HL-60 (cell line): ENCODE results near the gene ALKBH5.

Experiments used
- GABPA ChIP-seq: IDR thresholded peaks from 2 replicates; pipeline ENCODE4 v1.6.1; 2012; ENCODE audit warnings: low read depth
- POLR2AphosphoS5 ChIP-seq: IDR thresholded peaks from 2 replicates; pipeline ENCODE4 v1.6.1; 2012; ENCODE audit warnings: low read depth
- SPI1 ChIP-seq: IDR thresholded peaks from 2 replicates; pipeline ENCODE4 v1.6.1; 2012; ENCODE audit warnings: low read depth, mild to moderate bottlenecking, borderline replicate concordance
- TF ChIP-seq, protein P1 (sequence below): IDR thresholded peaks from one replicate; pipeline ENCODE4 v1.5.1; 2011; ENCODE audit warnings: low read length, control low read depth, inconsistent platforms; ENCODE audit not compliant: insufficient read depth
- TF ChIP-seq, protein P2 (sequence below): IDR thresholded peaks from 2 replicates; pipeline ENCODE4 v1.6.1; 2012; ENCODE audit warnings: low read depth; ENCODE audit not compliant: insufficient replicate concordance

DNA sequence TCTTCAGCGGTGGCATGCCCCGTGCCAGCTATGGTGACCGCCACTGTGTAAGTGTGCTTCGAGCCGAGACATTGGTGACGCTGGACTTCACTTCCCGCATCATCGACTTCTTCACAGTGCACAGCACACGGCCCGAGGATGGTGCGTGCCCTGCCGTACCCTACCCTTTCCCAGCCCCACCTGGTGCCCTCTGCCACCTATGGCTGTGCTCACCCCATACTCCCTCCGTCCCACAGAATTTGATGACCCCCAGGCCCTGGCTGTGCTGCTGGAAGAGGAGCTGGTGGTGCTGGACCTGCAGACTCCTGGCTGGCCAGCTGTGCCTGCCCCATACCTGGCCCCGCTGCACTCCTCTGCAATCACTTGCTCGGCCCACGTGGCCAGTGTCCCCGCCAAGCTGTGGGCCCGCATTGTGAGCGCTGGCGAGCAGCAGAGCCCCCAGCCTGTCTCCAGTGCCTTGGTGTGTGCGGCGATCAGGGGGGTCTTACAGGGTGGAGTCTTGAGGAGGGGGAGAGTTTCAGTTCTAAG lies 51.3 kb downstream of the ALKBH5 start:
- TF ChIP-seq, protein P1, sequence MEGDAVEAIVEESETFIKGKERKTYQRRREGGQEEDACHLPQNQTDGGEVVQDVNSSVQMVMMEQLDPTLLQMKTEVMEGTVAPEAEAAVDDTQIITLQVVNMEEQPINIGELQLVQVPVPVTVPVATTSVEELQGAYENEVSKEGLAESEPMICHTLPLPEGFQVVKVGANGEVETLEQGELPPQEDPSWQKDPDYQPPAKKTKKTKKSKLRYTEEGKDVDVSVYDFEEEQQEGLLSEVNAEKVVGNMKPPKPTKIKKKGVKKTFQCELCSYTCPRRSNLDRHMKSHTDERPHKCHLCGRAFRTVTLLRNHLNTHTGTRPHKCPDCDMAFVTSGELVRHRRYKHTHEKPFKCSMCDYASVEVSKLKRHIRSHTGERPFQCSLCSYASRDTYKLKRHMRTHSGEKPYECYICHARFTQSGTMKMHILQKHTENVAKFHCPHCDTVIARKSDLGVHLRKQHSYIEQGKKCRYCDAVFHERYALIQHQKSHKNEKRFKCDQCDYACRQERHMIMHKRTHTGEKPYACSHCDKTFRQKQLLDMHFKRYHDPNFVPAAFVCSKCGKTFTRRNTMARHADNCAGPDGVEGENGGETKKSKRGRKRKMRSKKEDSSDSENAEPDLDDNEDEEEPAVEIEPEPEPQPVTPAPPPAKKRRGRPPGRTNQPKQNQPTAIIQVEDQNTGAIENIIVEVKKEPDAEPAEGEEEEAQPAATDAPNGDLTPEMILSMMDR, result no peak
- TF ChIP-seq POLR2AphosphoS5 (no peak), SPI1 (no peak), GABPA (no peak)
- TF ChIP-seq, protein P2, sequence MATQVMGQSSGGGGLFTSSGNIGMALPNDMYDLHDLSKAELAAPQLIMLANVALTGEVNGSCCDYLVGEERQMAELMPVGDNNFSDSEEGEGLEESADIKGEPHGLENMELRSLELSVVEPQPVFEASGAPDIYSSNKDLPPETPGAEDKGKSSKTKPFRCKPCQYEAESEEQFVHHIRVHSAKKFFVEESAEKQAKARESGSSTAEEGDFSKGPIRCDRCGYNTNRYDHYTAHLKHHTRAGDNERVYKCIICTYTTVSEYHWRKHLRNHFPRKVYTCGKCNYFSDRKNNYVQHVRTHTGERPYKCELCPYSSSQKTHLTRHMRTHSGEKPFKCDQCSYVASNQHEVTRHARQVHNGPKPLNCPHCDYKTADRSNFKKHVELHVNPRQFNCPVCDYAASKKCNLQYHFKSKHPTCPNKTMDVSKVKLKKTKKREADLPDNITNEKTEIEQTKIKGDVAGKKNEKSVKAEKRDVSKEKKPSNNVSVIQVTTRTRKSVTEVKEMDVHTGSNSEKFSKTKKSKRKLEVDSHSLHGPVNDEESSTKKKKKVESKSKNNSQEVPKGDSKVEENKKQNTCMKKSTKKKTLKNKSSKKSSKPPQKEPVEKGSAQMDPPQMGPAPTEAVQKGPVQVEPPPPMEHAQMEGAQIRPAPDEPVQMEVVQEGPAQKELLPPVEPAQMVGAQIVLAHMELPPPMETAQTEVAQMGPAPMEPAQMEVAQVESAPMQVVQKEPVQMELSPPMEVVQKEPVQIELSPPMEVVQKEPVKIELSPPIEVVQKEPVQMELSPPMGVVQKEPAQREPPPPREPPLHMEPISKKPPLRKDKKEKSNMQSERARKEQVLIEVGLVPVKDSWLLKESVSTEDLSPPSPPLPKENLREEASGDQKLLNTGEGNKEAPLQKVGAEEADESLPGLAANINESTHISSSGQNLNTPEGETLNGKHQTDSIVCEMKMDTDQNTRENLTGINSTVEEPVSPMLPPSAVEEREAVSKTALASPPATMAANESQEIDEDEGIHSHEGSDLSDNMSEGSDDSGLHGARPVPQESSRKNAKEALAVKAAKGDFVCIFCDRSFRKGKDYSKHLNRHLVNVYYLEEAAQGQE, result no peak
